HG03175 (cell line): ENCODE data around the gene FOXF2.
"Not testable (repeated sequence)": the region's sequence is repeated elsewhere in the genome, so short reads cannot be mapped to it uniquely, and the experiment has no call there.

ENCODE experiments used
- ATAC-seq: cut with Tn5 transposase; IDR thresholded peaks from one replicate; pipeline ENCODE4 v1.9.1; 2021; ENCODE audit warnings: mild to moderate bottlenecking, moderate library complexity; ENCODE audit not compliant: unreplicated experiment

The FOXF2 gene

DNA sequence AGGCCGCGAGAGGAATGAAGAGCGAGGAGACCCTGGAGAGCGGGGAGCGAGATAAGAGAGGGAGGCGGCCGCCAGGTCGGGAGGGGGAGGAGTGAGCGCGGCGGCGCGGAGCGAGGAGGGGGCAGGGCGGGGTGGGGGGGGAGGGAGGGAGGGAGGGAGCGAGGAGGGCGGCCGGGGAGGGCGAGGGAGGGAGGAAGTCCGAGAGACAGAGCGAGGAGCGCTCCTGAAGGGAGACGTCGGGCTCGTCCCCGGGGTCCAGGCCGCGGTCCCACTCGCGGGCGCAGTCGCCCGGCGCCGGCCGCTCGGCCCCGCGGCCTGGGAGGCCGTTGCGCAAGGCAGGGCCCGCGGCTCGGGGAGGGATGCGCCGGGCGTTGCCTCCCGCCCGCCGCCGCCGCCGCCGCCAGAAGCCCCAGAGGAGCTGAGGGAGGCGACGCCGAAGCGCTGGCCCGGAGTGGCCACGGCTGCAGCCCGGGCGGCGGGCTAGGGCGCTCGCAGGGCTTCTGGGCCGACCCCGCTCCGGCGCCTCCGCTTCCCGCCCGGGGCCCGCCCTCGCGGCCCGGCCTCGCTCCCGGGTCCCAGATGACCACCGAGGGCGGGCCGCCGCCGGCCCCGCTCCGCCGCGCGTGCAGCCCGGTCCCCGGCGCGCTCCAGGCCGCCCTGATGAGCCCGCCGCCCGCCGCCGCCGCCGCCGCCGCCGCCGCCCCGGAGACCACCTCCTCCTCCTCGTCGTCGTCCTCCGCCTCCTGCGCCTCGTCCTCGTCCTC, at the start of gene FOXF2:
TSS of gene FOXF2 (plus strand) at position 208 of the 764 bp plus-strand sequence. CDS start at position 580, 372 bp downstream.
- ATAC-seq: no peak

DNA sequence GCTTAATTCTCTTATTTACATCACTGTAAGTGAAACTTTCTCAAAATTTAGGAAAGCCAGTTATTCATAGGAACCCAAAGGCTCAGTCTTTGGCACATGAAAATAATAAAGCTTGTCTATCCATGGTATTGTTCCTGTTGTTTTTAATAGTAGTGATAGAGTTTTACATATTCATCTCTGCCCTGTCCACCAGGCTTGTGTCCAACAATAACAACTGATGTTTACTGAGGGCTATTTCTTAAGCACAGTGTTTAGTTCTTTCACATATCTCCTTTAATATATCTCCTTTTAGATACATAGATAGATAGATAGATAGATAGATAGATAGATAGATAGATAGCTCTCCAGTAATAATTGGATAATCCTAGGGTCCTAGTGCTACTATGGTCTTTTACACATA, 43.3 kb upstream of the FOXF2 start:
- no peak for ATAC-seq

DNA sequence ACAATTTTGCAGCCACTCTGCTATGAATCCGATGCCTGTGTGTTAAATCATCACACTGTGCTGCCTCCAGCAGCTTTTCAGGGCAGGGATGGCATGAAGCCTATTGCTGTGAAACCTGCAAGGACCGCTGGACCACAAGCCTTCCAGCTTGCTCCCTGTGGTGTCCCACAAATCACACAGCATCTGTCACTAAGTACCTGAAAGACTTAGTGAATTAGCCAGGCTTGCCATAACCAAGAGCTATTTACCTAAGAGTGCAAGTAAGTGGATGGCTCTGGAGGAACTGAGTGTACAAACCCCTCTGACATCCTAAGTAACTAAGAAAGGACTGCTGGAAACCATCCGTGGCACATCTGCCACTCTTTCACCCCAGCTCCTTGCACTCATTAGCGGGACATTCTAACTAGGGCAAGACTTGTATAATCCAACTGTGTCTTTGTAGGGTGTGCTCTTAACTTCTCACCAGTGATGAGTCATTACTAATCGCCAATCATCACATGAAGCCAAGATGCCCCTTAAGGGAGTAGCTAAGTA, 42.8 kb upstream of the FOXF2 start:
- no peak for ATAC-seq

DNA sequence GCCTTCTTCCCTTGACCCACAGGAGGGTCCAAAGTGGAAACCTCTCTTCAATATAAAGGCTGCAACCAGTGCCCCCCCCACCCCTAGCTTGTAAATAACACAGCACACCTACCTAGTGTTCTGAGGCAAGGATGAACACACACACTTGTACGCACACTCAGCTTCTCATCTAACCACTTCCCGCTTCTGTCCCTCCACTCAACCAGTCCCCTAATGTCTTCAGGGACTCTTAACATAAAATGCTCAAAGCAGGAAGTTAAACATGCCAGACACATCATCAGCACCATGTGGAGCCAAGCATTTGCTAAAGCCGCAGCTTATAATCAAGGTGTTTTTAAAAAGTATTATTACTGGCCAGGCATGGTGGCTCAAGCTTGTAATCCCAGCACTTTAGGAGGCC, 42.2 kb upstream of the FOXF2 start:
- no peak for ATAC-seq

DNA sequence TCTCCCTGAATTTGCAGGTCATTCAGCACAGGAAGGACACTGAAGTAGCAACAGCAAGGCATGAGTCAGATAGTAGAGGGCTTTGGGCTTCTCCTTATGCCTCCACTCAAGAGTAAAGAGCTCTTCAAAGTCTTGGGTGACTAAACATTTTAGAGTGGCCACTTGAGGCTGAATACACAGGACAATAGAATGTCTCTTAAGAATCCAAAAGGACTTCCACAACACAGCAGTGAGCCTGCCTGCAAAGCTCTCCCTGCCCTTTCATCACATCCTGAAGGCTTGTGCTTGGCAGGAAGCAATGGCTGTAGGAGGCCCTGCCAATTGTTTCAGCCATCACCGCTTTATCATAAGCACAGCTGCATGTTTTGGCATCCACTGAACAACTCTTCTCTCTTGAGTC, 40.7 kb upstream of the FOXF2 start:
- no peak for ATAC-seq

DNA sequence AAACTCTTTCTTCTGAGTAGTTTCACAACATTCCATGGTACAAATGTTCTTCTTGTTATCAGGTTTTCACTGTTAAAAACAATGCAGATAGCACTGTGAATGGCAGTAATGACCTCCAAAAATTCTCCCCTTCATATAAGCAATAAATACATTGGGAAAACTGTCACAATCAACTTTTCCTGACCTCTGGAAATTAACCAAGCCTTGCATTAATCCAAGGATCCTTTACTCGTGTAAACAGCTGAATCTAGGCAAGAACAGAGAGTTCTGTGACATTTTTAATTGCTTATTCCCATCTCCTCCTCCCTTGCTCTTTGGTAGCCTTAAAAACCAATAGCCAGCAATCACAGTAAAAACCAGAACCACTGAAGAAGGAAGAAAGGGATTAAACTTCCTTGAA, 39.7 kb upstream of the FOXF2 start:
- ATAC-seq: no peak

DNA sequence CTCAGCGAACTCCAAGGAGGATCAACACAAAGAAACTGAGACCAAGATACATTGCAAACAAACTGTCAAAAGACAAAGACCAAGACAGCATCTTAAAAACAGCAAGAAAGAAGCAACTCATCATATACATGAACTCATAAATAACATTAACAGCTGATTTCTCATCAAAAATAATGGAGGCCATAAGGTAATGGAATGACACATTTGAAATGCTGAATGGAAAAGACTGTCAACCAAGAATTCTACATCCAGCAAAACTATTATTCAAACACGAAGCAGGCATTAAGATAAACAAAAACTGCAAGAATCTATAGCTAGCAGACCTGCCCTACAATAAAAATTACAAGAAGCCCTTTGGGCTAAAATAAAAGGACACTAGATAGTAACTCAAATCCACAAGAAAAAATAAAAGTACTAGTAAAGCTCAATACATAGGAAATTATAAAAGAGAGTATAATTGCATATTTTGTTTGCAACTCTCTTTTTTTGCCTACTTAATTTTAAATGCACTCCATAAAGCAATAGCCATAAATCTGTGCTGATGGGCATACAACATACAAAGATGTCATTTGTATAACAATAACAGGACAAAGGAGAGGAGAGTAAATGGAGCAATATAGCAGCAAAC, 37.9 kb upstream of the FOXF2 start:
- ATAC-seq: no peak

DNA sequence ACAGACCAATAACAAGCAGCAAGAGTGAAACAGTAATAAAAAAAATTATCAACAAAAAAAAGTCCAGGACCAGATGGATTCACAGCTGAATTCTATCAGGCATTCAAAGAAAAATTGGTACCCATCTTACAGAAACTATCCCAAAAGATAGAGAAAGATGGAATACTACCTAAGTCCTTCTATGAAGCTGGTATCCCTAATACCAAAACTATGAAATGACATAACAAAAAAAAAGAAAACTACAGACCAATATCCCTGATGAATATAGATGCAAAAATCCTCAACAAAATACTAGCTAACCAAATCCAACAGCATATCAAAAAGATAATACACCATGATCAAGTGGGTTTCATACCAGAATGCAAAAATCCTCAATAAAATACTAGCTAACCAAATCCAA, 34.3 kb upstream of the FOXF2 start:
- not testable (repeated sequence) for ATAC-seq

DNA sequence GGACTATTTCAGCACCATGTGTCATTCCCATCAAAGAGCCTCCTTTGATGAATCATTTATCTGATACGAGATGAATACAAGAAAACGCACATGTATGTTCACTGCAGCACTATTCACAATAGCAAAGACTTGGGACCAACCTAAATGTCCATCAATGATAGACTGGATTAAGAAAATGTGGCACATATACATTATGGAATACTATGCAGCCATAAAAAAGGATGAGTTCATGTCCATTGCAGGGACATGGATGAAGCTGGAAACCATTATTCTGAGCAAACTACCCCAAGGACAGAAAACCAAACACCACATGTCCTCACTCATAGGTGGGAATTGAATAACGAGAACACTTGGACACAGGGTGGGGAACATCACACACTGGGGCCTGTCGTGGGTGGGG, 27.7 kb upstream of the FOXF2 start:
- ATAC-seq: not testable (repeated sequence)

DNA sequence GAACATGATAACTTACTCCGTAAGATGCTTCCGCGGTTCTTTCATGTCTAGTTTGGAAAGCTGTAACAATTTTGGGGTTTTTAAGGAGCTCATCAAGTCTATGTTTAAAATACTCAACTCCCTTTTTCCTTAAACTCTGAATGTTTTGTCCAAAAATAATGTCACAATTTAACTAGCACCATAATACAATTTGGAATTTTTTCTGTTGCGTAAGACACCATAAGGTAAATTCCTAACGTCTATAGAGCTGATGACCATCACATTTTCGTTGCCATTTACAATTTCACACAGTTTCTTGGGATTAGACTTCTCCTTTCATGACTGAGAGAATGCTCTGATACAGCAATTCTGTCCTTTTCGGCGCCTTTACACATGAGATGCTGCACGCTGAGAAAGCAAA, 26.7 kb upstream of the FOXF2 start:
- no peak for ATAC-seq

DNA sequence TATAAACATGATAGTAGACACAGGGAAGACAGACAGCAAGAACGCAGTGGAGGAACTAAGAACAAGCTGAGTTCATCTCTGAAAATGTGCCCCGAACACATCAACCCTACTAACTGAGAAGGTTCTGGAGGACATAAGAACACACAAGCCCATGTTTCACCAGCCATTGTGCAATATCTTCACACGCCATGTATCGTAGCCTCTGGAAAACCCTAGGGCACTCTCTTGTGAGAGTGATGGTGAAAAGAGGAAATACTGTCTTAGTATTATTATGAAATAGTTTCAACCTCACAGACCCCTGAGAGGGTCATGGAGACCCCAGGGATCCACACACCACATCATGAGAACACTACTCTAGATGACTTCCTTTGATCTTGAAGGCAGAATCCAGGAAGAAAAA, 26.1 kb upstream of the FOXF2 start:
- no peak for ATAC-seq

DNA sequence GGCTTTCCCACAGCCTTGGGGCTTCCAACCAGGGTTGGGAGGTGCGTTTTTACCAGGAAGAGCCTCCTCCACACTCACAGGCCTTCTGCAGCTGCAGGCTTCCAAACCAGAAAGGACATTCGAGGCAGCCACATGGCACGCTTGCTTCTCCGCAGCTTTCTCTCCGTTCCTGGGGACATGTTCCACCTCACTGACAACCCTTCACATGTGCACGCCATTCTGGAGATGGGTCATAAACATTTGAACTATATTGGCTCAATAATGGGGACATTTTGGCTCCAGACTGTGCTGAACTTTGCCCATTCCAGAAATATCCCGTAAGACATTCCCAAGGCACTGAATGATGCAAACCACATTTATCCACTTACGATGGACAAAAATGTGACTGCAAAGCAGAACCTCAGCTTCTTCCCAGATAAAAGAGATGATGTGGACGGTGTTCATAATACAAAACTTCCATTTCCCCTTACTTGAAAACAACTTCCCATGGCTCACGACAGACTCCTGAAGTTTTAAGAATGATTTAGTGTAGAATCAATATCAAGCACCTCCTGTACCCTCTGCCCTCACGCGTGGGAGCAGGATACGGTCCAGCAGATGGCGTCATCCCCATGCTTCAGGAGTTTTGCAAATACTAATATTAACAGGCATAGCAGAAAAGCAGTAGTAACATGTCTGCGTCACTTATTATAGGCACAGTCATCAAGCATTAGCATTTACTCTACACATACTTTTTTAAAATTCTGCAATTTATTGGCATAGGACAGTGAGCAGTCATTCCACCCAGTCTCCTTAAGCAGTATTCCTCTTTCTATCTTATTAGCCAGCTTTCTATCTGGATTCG, 25.4 kb upstream of the FOXF2 start:
- no peak for ATAC-seq

DNA sequence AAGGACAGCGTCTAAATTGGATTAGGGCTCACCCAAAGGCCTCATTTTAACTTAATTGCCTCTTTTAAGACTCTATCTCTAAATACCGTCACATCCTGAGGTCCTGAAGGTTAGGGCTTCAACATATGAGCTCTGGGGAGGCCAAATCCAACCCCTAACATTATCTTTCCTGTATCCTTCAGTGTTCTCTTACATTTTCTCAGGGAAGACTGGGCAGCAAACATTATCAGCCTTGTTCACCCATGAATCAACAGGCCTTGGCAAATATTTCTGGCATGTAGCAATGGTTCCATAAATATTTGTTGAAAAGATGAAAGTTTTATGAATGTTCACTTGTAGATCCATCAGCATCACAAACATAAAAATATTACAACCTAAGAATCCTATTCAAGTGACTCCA, 24.6 kb upstream of the FOXF2 start:
- ATAC-seq: no peak

DNA sequence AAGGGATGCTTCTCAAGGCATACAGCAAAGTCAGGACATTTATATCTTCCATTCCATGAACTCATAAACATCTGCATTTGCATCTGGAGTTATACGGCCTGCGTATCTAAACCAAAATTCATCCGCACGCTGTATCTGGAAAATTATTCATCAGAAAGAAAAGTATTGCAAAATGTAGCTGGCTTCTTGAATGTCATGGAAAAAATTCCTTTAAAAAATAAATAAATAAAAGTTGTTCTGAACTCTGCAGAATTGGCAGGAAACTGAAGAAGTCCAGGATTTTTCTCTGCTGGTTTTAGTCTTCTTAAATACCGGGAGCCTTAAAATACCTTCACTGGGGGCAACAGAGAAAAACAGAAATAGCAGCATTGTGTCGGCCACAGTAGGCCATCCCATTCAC, 23.7 kb upstream of the FOXF2 start:
- no peak for ATAC-seq

DNA sequence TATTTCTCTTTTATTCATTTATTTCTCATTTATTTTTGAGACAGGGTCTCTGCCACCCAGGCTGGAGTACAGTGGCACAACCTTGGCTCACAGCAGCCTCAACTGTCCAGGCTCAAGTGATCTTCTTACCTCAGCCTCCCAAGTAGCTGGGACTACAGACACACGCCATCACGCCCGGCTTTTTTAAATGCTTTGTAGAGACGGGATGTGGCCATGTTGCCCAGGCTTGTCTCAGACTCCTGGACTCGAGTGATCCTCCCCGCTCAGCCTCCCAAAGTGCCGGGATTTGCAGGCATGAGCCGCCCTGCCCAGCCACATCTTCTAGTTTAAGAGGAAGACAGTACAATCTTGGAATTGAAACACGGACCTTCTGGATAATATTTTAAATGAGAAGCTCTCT, 21.6 kb upstream of the FOXF2 start:
- ATAC-seq: no peak

DNA sequence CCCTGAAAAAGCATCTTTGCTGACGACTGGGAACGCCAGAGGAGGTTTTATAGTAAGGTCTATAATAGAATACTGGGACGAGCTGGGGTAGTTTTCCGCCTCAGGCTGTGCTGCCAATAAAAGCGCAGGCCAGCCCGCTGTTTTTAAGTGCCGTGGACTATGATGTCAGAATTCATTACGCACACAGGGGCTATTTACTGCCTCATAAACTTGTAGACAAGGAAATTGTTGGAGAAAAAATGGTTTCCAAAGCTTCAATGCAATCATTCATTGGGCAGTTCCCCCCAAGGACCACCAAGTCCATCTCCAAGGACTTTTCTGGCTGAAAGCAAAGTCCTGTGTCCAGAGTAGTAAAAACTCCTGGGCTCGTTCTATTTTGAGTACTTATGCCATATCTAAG, 20.4 kb upstream of the FOXF2 start:
- no peak for ATAC-seq

DNA sequence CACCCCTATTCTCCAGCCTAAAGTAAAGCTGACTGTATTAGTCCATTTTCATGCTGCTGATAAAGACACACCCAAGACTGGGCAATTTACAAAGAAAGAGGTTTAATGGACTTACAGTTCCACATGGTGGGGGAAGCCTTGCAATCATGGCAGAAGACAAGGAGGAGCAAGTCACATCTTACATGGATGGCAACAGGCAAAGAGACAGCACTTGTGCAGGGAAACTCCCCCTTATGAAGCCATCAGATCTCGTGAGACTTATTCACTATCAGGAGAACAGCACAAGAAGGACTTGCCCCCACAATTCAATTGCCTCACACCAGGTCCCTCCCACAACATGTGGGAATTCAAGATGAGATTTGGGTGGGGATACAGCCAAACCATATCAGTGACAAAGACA, 19.7 kb upstream of the FOXF2 start:
- not testable (repeated sequence) for ATAC-seq

DNA sequence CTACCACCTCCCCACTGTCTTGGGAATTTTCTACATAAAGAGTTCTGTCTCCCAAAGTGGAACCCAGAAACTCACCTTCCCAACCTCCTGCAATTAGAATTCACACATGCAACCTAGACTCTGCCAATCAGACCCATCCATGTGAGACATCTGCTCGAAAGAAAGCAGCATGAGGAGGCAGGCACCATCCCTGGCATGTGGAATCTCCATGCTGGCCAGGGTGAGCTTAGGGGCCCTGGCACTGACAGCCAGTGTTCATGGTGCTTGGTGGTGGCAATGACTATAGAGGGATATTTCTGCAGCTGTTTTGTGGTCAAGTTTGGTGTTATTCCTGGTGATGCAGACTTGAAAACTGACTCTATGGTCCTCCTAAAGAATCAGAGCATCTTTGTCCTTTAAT, 17.4 kb upstream of the FOXF2 start:
- ATAC-seq: no peak

DNA sequence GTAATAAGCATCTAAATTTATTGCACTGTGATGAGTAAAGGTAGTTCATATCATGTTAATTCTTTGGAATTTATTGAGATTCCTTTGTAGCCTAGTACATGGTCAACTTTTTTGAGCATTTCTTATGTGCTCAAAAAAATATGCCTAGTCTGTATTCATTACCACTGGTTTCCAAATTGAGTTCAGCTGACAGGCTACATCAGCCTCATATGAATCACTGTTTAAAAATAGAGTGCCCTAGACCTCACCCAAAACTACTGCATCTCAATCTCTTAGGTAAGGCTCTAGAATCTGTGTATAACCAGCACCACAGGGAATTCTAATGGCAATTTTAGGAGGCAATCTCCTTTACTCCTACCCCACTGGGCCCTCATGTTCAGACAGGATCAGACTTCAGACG, 16.7 kb upstream of the FOXF2 start:
- ATAC-seq: no peak

DNA sequence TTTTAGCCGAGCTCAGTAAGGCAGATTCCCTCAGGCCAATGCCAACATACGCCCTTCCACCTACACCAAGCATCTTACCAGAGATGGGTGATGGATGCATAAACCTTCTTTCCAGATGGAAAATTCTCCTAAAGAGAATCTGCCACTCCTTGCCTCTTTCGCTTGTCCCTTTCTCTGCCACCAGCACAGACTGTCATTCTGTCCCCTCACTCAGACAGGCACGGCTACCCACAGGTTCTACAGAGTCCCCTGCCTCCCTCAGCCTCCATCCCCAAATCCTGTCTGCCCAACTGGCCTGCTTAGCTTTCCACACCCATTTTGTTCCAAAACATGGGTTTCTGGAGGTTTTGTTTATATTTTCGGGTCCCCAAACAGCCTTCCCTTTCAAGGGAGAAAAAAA, 12.7 kb upstream of the FOXF2 start:
- ATAC-seq: no peak

DNA sequence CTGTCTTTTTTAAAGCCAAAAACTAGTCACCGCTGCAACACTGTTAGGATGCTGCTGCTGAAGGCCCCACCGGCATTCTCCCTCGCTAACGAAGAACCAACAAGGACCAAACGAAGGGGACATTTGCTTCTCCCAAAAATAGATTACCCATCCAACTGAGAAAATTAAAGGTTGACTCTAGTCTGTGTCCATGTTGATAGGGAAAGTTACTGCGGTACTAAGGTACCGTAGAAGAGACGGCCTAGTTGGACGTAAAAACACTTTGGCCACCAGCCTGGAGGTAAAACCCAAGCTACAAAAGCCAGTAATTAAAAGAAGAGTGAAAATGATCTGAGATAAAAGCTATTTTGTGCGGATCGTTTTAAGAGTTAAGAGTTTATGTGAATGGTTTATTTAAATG, 11.8 kb upstream of the FOXF2 start:
- no peak for ATAC-seq
